ENCODE data around the gene NMT2.
"Not testable (repeated sequence)": the region's sequence is repeated elsewhere in the genome, so short reads cannot be mapped to it uniquely, and the experiment has no call there.

Gene NMT2

DNA sequence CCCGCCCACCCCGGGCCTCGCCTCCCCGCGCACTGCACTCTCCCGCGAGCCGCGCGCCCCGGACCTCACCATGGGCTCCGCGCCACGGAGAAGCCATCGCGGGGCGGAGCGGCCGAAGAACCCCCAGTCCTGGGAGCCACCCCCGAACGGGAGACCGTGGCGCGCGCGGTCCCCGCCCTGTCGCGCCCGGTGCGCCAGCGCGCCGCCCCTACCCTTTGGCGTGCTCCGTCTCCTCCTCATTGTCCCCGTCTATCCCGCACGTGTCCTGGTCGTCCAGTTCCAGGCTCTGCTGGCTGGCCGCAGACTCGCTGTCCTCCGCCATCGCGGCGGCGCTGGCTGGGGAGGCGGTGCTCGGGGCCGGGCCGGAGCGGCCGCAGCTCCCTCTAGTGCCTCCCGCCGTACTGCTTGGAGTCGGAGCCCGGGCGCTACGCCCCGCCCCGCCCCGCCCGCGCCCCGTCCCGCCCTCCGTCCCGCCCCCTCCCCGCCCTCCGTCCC, at the start of gene NMT2:
NMT2 (minus strand) TSS at position 403 of the 495 bp plus-strand sequence; CDS start at position 322, 81 bp downstream.
- peak in 2 of 3 donors; percentile 16 to 40 for DNase-seq (ENCODE audit: low read depth in 3 of 3)

- DNase-seq (ENCODE audit: low read depth in 3 of 3) = no peak
Observed at GRCh38 chr10:15216700-15217099, 48.2 kb upstream of the NMT2 start.

- no peak for DNase-seq (ENCODE audit: low read depth in 3 of 3)
Observed at GRCh38 chr10:15214237-15214636, 45.7 kb upstream of the NMT2 start.

DNA sequence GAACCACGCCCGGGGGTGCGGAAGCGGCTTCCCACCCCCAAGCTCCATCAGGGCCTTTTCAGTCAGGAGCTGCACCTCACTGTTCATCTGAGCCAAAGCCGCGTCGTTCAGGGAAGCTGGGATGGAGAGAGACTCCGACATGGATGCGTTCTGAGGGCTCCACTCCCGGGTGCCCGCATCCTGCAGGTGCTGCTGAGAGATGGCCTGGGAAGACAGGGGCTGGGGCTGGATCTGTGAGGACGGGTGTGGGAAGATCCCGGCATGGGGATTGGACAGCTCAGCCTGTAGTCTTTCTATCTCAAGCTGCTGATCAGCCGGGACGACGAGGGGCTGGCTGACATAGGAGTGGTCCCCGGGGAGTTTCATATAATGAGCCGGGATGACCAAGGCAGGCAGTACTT, 45.0 kb upstream of the NMT2 start:
- no peak for DNase-seq (ENCODE audit: low read depth in 3 of 3)

GRCh38 chr10:15211464-15211979, 43.0 kb upstream of the NMT2 start:
- no peak for DNase-seq (ENCODE audit: low read depth in 3 of 3)

DNA sequence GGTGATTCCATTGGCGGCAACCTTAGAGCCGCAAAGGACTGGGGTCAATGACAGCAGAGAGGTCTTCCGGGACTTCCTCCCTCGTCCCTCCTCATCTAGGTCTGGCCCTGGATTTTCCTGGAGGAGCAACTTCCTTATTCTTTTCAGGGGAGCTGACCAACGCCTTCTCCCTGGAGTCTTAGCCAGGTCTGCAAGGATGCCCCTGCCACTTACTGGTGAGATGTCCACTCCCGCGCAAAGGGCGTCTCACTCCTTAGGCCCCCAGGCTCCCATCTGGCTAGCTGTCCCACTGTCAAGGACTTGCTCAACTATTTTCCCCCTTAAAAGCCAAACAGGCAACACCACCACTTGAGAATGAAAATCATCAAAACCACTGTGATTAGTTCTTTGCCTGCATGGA, 42.0 kb upstream of the NMT2 start:
- no peak for DNase-seq (ENCODE audit: low read depth in 3 of 3)

- DNase-seq (ENCODE audit: low read depth in 3 of 3) = peak; percentile 61 to 86 (median 77)
Observed at GRCh38 chr10:15209827-15210509, 41.5 kb upstream of the NMT2 start.

- DNase-seq (ENCODE audit: low read depth in 3 of 3) = no peak
Observed at GRCh38 chr10:15208221-15208620, 39.7 kb upstream of the NMT2 start.

- not testable (repeated sequence) for DNase-seq (ENCODE audit: low read depth in 3 of 3)
Observed at GRCh38 chr10:15207410-15207809, 38.9 kb upstream of the NMT2 start.

GRCh38 chr10:15202639-15203038, 34.1 kb upstream of the NMT2 start:
- DNase-seq (ENCODE audit: low read depth in 3 of 3) = no peak

DNA sequence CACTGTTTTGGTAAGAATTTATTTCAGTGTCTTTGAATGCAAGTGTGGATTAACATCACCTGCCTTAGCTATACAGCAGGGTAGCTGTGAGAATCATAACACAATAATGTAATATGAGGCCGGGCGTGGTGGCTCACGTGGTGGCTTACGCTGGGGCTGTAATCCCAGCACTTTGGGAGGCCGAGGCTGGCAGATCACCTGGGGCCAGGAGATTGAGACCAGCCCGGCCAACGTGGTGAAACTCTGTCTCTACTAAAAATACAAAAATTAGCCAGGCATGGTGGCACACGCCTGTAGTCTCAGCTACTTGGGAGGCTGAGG, 33.8 kb upstream of the NMT2 start:
- DNase-seq (ENCODE audit: low read depth in 3 of 3) = not testable (repeated sequence)

GRCh38 chr10:15201589-15202300, 33.3 kb upstream of the NMT2 start:
- no peak for DNase-seq (ENCODE audit: low read depth in 3 of 3)

- no peak for DNase-seq (ENCODE audit: low read depth in 3 of 3)
Observed at GRCh38 chr10:15200626-15201025, 32.1 kb upstream of the NMT2 start.

GRCh38 chr10:15197911-15198310, 29.4 kb upstream of the NMT2 start:
- DNase-seq (ENCODE audit: low read depth in 3 of 3) = no peak

- no peak for DNase-seq (ENCODE audit: low read depth in 3 of 3)
Observed at GRCh38 chr10:15197276-15197675, 28.8 kb upstream of the NMT2 start.

- no peak for DNase-seq (ENCODE audit: low read depth in 3 of 3)
Observed at GRCh38 chr10:15196021-15196834, 27.7 kb upstream of the NMT2 start.

DNA sequence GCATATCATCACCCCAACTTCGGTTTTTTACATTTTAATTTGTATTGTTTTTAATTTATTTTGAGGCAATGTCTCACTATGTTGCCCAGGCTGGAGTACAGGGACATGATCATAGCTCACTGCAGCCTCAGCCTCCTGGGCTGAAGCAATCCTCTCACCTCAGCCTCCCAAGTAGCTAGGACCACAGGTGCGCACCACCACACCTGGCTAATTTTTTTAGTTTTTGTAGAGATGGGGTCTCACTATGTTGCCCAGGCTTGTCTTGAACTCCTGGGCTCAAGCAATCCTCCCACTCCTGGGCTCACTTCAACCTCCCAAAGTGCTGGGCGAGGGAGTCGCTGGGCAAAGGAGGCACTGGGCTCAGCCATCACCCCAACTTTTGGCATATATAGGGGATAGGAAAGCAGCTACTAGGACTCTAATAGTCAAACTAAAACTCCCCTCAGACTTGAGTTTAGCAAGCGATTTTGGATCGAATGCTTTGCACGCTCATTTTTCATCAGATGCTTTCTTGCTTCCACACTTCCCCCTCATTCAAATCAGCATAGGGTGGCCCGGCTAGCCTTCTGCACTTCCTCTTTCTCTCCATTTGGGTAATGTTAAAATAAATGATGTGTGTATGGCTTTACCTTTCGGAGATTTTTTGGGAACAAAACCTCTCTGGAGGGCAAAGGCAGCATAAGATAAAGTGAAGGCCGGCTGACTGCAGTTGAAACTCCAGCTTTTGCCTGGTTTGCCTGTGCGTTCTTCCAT, 20.8 kb upstream of the NMT2 start:
- DNase-seq (ENCODE audit: low read depth in 3 of 3) = no peak

DNA sequence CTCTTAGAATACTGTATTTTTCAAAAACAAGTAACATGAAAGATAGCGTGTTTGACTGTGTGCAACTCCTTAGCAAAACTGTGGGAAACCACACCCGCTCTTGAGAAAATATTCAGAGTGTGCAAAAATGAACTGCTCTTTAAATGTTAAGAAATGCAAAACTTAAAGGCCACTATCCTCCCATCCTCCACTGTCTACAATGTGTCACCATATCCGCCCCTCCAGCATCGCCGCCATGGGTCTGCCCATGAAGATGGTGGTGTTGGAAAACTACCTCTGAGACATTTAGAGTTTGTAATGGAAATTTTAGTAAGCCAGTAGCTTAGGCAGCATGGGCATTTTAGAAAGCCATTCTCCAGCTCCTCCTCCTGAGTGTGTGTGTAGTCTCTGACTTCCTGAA, 20.1 kb upstream of the NMT2 start:
- no peak for DNase-seq (ENCODE audit: low read depth in 3 of 3)

DNA sequence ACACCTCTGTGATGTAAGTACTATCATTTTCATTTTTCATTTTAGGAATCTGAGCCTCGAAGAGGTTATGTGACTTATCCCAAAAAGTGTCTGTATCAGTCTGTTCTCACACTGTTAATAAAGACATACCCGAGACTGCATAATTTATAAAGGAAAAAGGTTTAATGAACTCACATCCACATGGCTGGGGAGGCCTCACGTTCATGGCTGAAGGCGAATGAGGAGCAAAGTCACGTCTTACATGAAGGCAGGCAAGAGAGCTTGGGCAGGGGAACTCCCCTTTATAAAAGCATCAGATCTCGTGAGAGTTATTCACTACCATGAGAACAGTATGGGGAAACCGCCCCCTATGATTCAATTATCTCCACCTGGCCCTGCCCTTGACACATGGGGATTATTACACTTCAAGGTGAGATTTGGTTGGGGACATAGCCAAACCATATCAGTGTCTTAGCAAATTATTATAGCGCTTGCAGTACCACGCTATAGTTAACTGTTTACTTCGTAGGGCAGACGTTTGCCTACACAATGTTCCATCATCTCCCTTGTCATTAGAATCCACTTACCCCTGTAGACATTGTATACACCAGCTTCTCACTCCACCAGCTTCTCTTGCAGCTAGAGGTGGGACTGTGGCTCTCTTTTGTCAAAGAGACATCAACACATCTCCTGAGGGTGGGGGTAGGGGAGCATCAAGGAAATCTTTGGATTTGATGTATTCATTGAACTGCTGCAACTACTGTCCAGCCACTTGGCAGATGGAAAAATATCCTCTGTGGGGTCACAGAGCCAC, 15.4 kb upstream of the NMT2 start:
- DNase-seq (ENCODE audit: low read depth in 3 of 3) = no peak

GRCh38 chr10:15182540-15183207, 14.2 kb upstream of the NMT2 start:
- no peak for DNase-seq (ENCODE audit: low read depth in 3 of 3)
